K562 (cell line): ENCODE measurements around the gene SLC25A33. TPM values are rescaled to one million over a fixed set of nuclear protein-coding genes. Genes with fewer than 3 reads are reported as not detected.

Source experiments
- ATF4 ChIP-seq: fragments of 450-650 bp; formaldehyde crosslinking; IDR thresholded peaks from 2 replicates; pipeline ENCODE4 v1.4.0; 2022; ENCODE audit warnings: mild to moderate bottlenecking, moderate library complexity
- GABPB2 ChIP-seq: fragments of 250-450 bp; sonication (Bioruptor Pico); conservative IDR thresholded peaks from 2 replicates; pipeline ENCODE4 v1.5.1; 2021; ENCODE audit warnings: mild to moderate bottlenecking
- GTF2F1 ChIP-seq: IDR thresholded peaks from 2 replicates; pipeline ENCODE4 v1.6.1; 2011; ENCODE audit warnings: low read depth, low read length, improper control_type of control experiment
- HDAC6 ChIP-seq: IDR thresholded peaks from 2 replicates; pipeline ENCODE4 v1.6.1; 2012; ENCODE audit warnings: low read depth, mild to moderate bottlenecking, control low read depth, inconsistent platforms, low read length, moderate library complexity
- HMBOX1 ChIP-seq: sonication (generic); IDR thresholded peaks from 2 replicates; pipeline ENCODE4 v1.6.1; 2016
- PCBP2 ChIP-seq: fragments of 200-400 bp; formaldehyde crosslinking; IDR thresholded peaks from 2 replicates; pipeline ENCODE4 v1.6.1; 2018; ENCODE audit warnings: low read length, low read depth, mild to moderate bottlenecking, moderate library complexity; ENCODE audit not compliant: poor library complexity, severe bottlenecking
- POLR2H ChIP-seq: IDR thresholded peaks from 2 replicates; pipeline ENCODE4 v1.6.1; 2016; ENCODE audit warnings: missing genetic modification characterization, low read depth, mild to moderate bottlenecking, control low read depth, missing compliant biosample characterization, moderate library complexity
- POU5F1 ChIP-seq: fragments of 150-350 bp; IDR thresholded peaks from 2 replicates; pipeline ENCODE4 v1.6.1; 2014; ENCODE audit warnings: borderline replicate concordance, low read length, low read depth, mild to moderate bottlenecking; ENCODE audit not compliant: partially characterized antibody
- SAFB2 ChIP-seq: fragments of 200-400 bp; formaldehyde crosslinking; IDR thresholded peaks from 2 replicates; pipeline ENCODE4 v1.6.1; 2018; ENCODE audit warnings: borderline replicate concordance, low read length, low read depth, moderate library complexity; ENCODE audit not compliant: severe bottlenecking
- TBP ChIP-seq: optimal IDR thresholded peaks from 2 replicates; pipeline ENCODE3; 2011; ENCODE audit warnings: low read depth, low read length, improper control_type of control experiment
- ZBTB40 ChIP-seq, 2 experiments: fragments of 450-650 bp in 1 of 2; sonication (generic) in 1 of 2; formaldehyde crosslinking in 1 of 2; IDR thresholded peaks; 2 replicates each; pipeline versions ENCODE4 v1.7.1 to v1.9.0; 2016 to 2022; ENCODE audit warnings: inconsistent platforms in 1 of 2, mild to moderate bottlenecking in 1 of 2, missing genetic modification reagents in 1 of 2
- ZNF512 ChIP-seq: IDR thresholded peaks from 2 replicates; pipeline ENCODE4 v1.6.1; 2016; ENCODE audit warnings: missing genetic modification characterization, missing compliant biosample characterization
- ZNF57 ChIP-seq: fragments of 450-650 bp; formaldehyde crosslinking; IDR thresholded peaks from 2 replicates; pipeline ENCODE4 v1.4.0; 2020; ENCODE audit warnings: mild to moderate bottlenecking, moderate library complexity
- ZNF695 ChIP-seq: fragments of 450-650 bp; formaldehyde crosslinking; IDR thresholded peaks from 2 replicates; pipeline ENCODE4 v1.4.0; 2020; ENCODE audit warnings: mild to moderate bottlenecking, moderate library complexity
- polyA plus RNA-seq, 8 experiments: library from polyadenylated mRNA; depleted of rRNA in 4 of 8; stranded (reverse) in 5 of 8; unstranded in 3 of 8; fragments of >200 nt; fragmentation: Nextera tagmentation in 2 of 8; fragmentation: Illumina TruSeq in 1 of 8; extraction: Ambion mirVana in 2 of 8; extraction: Trizol in 1 of 8; gene quantifications; 2 replicates each; pipeline versions ENCODE4 v1.2.1 to v1.2.3, GENCODE V29; 2011 to 2014; ENCODE audit warnings: inconsistent platforms in 1 of 8, missing spikeins in 1 of 8
- total RNA-seq, 7 experiments: library from RNA; depleted of rRNA in 6 of 7; stranded (reverse); fragments of >200 nt in 6 of 7; fragmentation: Illumina TruSeq in 2 of 7; extraction: Trizol in 2 of 7; gene quantifications; 2 replicates each; pipeline versions ENCODE4 v1.2.1 to v1.2.3, GENCODE V29; 2011 to 2021; ENCODE audit warnings: low replicate concordance in 1 of 7

SLC25A33 gene
- total and polyA plus RNA-seq, 9 of the 15 experiments (the other 6 are each of a cell fraction or from before 2014, with no cell fraction given): 3.2 to 23.5 (median 17.5) TPM

- TF ChIP-seq GABPB2 (CRISPR knock-in tag) (no peak), POLR2H (tag) (no peak), GTF2F1 (no peak), ATF4 (no peak), PCBP2 (no peak), HDAC6 (no peak), HMBOX1 (no peak), ZNF57 (CRISPR knock-in tag) (no peak), TBP (no peak), ZNF512 (no peak), SAFB2 (no peak), ZBTB40 (IDR thresholded peaks at IDR 0.05) (0 out of 2 replicates have a peak, but pooled peaks have one; percentile 27), ZBTB40 (CRISPR knock-in tag; IDR thresholded peaks at IDR 0.05) (no peak), POU5F1 (no peak), ZNF695 (CRISPR knock-in tag) (no peak)
These were observed 90.4 kb downstream of the SLC25A33 start (continued) for GRCh38 chr1:9629445-9630201.
